Measurements from ENCODE around the gene HS3ST6. TPM values are rescaled to one million over a fixed set of nuclear protein-coding genes. Genes with fewer than 3 reads are reported as not detected.

The HS3ST6 gene
- total RNA-seq = not detected in 2 replicates

GRCh38 chr16:1918351-1919326 is at the start of gene HS3ST6:
HS3ST6 (minus strand) TSS chr16:1918415; CDS start chr16:1918323, 92 bp downstream.

GRCh38 chr16:1966460-1966859 is 48.2 kb upstream of the HS3ST6 start, which contains the start of gene RNF151:
RNF151 (plus strand) TSS chr16:1966856; CDS start chr16:1966882, 26 bp downstream.

DNA sequence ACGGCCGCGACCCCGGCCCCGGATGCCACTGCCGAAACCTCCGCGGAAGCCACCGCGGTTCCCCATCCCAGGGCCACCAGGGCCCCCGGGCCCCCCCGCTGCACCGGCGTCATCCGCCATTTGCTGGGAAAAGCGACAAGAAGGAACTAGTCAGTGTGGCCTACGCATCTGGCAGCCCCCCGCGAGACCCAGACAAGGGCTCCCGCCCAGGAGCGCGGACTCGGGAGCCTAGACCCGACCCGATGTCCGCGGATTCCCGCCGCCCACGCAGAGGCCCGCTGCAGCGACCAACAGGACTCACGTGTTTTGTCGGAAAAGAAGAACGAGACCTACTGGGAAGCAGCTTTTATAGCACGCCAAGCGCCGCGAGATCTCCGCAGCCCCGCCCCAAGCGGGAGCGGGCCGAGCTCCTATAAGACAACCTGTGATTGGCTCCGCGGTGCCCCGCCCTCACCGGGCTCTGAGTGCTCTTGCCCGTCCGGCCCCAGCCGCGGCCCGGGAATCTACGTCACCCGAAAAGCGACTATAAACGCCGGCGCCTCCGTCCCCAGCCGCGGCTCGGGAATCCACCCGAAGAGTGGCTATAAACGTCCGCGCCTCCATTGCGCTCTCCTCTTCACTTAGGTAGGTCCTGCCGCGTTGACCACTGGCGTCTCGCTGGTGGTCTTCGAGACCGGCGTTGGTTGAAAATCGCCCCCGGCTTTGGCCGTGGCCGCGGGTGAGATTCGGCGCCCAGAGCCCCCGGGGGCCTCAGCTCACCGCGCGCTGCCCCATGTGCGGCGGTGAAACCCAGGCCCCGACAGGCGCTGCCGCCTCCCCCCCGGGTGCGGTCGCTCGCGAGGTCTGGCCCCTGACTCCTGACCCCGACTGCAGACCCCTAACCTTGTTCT is 46.5 kb upstream of the HS3ST6 start, which contains the start of gene RPS2:
Gene RPS2 (minus strand): TSS at position 321 of the 890 bp plus-strand sequence. CDS start 201 bp downstream, at position 120.

GRCh38 chr16:1959269-1960039 is 41.2 kb upstream of the HS3ST6 start, which contains the start of gene NDUFB10:
NDUFB10 (plus strand) TSS chr16:1959538; CDS start chr16:1959625, 87 bp downstream.

GRCh38 chr16:1942810-1943726 is 24.9 kb upstream of the HS3ST6 start, which contains the start of gene MSRB1:
MSRB1 (minus strand) TSS chr16:1943199; CDS start chr16:1943156, 43 bp downstream.

GRCh38 chr16:1871974-1872635 is 46.1 kb downstream of the HS3ST6 start, which contains the start of gene MEIOB:
MEIOB (minus strand) TSS chr16:1872164; CDS start chr16:1868175, 3,989 bp downstream.

Other genes with a start within 250 kb of the HS3ST6 start
- gene JPT2, start 240.1 kb downstream of the HS3ST6 start, total RNA-seq = 7.3 and 12.8 TPM in 2 replicates
- gene MAPK8IP3, start 212.2 kb downstream of the HS3ST6 start, total RNA-seq = 47.4 and 52.1 TPM in 2 replicates
- gene NME3, start 146.9 kb downstream of the HS3ST6 start, total RNA-seq = 36.1 and 43.0 TPM in 2 replicates
- 6.3 and 6.4 TPM in 2 replicates for gene EME2, start 145.6 kb downstream of the HS3ST6 start, total RNA-seq
- 88.6 and 90.2 TPM in 2 replicates for gene MRPS34, start 145.3 kb downstream of the HS3ST6 start, total RNA-seq
- gene SPSB3, start 135.8 kb downstream of the HS3ST6 start, total RNA-seq = 33.6 and 52.0 TPM in 2 replicates
- 46.0 and 47.0 TPM in 2 replicates for gene NUBP2, start 135.5 kb downstream of the HS3ST6 start, total RNA-seq
- under 0.01 TPM in 1 of 2 replicates, not detected in the other for gene IGFALS, start 124.7 kb downstream of the HS3ST6 start, total RNA-seq
- gene HAGH, start 91.6 kb downstream of the HS3ST6 start, total RNA-seq = 24.7 and 25.4 TPM in 2 replicates
- 76.8 and 109 TPM in 2 replicates for gene FAHD1, start 91.2 kb downstream of the HS3ST6 start, total RNA-seq
- gene MEIOB, start 46.3 kb downstream of the HS3ST6 start, total RNA-seq = not detected in 2 replicates
- 7.8 and 9.0 TPM in 2 replicates for gene MSRB1, start 24.8 kb upstream of the HS3ST6 start, total RNA-seq
- not detected in 2 replicates for gene RPL3L, start 36.3 kb upstream of the HS3ST6 start, total RNA-seq
- 197 and 259 TPM in 2 replicates for gene NDUFB10, start 41.1 kb upstream of the HS3ST6 start, total RNA-seq
- gene RPS2, start 46.4 kb upstream of the HS3ST6 start, total RNA-seq = 3,167 and 4,556 TPM in 2 replicates
- not detected in 2 replicates for gene RNF151, start 48.4 kb upstream of the HS3ST6 start, total RNA-seq
- 26.5 and 30.1 TPM in 2 replicates for gene TBL3, start 53.6 kb upstream of the HS3ST6 start, total RNA-seq
- 0.16 TPM in 1 of 2 replicates, not detected in the other for gene NOXO1, start 63.1 kb upstream of the HS3ST6 start, total RNA-seq
- 8.4 and 10.6 TPM in 2 replicates for gene GFER, start 65.8 kb upstream of the HS3ST6 start, total RNA-seq
- gene SYNGR3, start 71.6 kb upstream of the HS3ST6 start, total RNA-seq = 2.7 and 2.9 TPM in 2 replicates
- gene ZNF598, start 91.4 kb upstream of the HS3ST6 start, total RNA-seq = 12.0 and 15.1 TPM in 2 replicates
- gene NPW, start 101.4 kb upstream of the HS3ST6 start, total RNA-seq = 0.47 and 0.60 TPM in 2 replicates
- 34.4 and 41.2 TPM in 2 replicates for gene NHERF2, start 108.5 kb upstream of the HS3ST6 start, total RNA-seq
- gene NTHL1, start 129.4 kb upstream of the HS3ST6 start, total RNA-seq = 43.2 and 62.1 TPM in 2 replicates
- gene TSC2, start 129.6 kb upstream of the HS3ST6 start, total RNA-seq = 46.2 and 78.6 TPM in 2 replicates
- gene PKD1, start 217.5 kb upstream of the HS3ST6 start, total RNA-seq = 63.0 and 123 TPM in 2 replicates
- gene RAB26, start 230.2 kb upstream of the HS3ST6 start, total RNA-seq = 3.2 and 5.5 TPM in 2 replicates
- gene TRAF7, start 237.4 kb upstream of the HS3ST6 start, total RNA-seq = 44.8 and 53.2 TPM in 2 replicates